Liver (tissue), 9 donors: ENCODE data around the gene MAPKAP1. TPM values are rescaled to one million over a fixed set of nuclear protein-coding genes. Genes with fewer than 3 reads are reported as not detected.
A peak's percentile ranks its signal among the peaks of the same experiment; 100 is the strongest.

Experiments used
- DNase-seq: peaks from one replicate; pipeline ENCODE4 v3.0.0-alpha.2; 2017; ENCODE audit warnings: low spot score
- H3K27ac ChIP-seq, 2 donors: one replicate each; pipeline ENCODE4 v1.7.0; 2013; ENCODE audit warnings: inconsistent platforms in 2 of 2, low read length in 2 of 2, control low read depth in 1 of 2, low read depth in 1 of 2, mild to moderate bottlenecking in 1 of 2
- H3K27me3 ChIP-seq, 4 donors: one replicate each; pipeline versions ENCODE4 v1.6.1 to v1.7.0; 2013; ENCODE audit warnings: low read length in 3 of 4, inconsistent platforms in 1 of 4, mild to moderate bottlenecking in 1 of 4, moderate library complexity in 1 of 4; ENCODE audit not compliant: control insufficient read depth in 4 of 4, insufficient read depth in 4 of 4
- H3K36me3 ChIP-seq, 4 donors: one replicate each; pipeline versions ENCODE4 v1.6.1 to v1.7.0; 2013; ENCODE audit warnings: low read length in 3 of 4, mild to moderate bottlenecking in 3 of 4, low read depth in 1 of 4, moderate library complexity in 1 of 4; ENCODE audit not compliant: control insufficient read depth in 4 of 4, insufficient read depth in 3 of 4
- H3K4me1 ChIP-seq, 4 donors: one replicate each; pipeline versions ENCODE4 v1.6.1 to v1.7.0; 2013; ENCODE audit warnings: low read length in 3 of 4, mild to moderate bottlenecking in 3 of 4, moderate library complexity in 1 of 4; ENCODE audit not compliant: control insufficient read depth in 4 of 4, insufficient read depth in 4 of 4
- H3K4me3 ChIP-seq, 3 donors: one replicate each; pipeline versions ENCODE4 v1.6.1 to v1.7.0; 2013; ENCODE audit warnings: low read length in 3 of 3, control low read depth in 1 of 3, low read depth in 1 of 3, mild to moderate bottlenecking in 1 of 3
- H3K9ac ChIP-seq, 2 donors: one replicate each; pipeline ENCODE4 v1.7.0; 2013; ENCODE audit warnings: low read length in 2 of 2, mild to moderate bottlenecking in 2 of 2, moderate library complexity in 2 of 2, control low read depth in 1 of 2, low read depth in 1 of 2
- H3K9me3 ChIP-seq, 4 donors: one replicate each; pipeline versions ENCODE4 v1.6.1 to v1.7.0; 2013; ENCODE audit warnings: low read length in 3 of 4; ENCODE audit not compliant: control insufficient read depth in 4 of 4
- ATF3 ChIP-seq: IDR thresholded peaks from 2 replicates; pipeline ENCODE4 v1.6.1; 2016; ENCODE audit warnings: antibody characterized with exemption
- CTCF ChIP-seq: fragments of 150-350 bp; IDR thresholded peaks from 2 replicates; pipeline ENCODE4 v1.5.1; 2017; ENCODE audit warnings: improper control_type of control experiment, low read depth, low read length; ENCODE audit not compliant: missing input control
- EGR1 ChIP-seq, 2 donors: IDR thresholded peaks; 2 replicates each; pipeline ENCODE4 v1.6.1; 2016 to 2018; ENCODE audit warnings: antibody characterized with exemption in 2 of 2, low read depth in 2 of 2
- FOXA1 ChIP-seq: IDR thresholded peaks from 2 replicates; pipeline ENCODE4 v1.6.1; 2016; ENCODE audit warnings: antibody characterized with exemption
- FOXA2 ChIP-seq: IDR thresholded peaks from 2 replicates; pipeline ENCODE4 v1.6.1; 2016; ENCODE audit warnings: antibody characterized with exemption
- GABPA ChIP-seq, 2 donors: IDR thresholded peaks in 1 of 2; conservative IDR thresholded peaks in 1 of 2; 2 replicates each; pipeline ENCODE4 v1.6.1; 2016; ENCODE audit warnings: antibody characterized with exemption in 2 of 2, mild to moderate bottlenecking in 1 of 2, moderate library complexity in 1 of 2
- HNF4A ChIP-seq, 2 donors: conservative IDR thresholded peaks; 2 replicates each; pipeline ENCODE4 v1.6.1; 2016; ENCODE audit warnings: antibody characterized with exemption in 2 of 2, mild to moderate bottlenecking in 2 of 2
- JUND ChIP-seq, 2 donors: IDR thresholded peaks; 2 replicates each; pipeline ENCODE4 v1.6.1; 2016; ENCODE audit warnings: antibody characterized with exemption in 2 of 2
- MAX ChIP-seq: IDR thresholded peaks from 2 replicates; pipeline ENCODE4 v1.6.1; 2016; ENCODE audit warnings: antibody characterized with exemption
- NR2F2 ChIP-seq: IDR thresholded peaks from 2 replicates; pipeline ENCODE4 v1.6.1; 2016; ENCODE audit warnings: antibody characterized with exemption
- RAD21 ChIP-seq, 2 donors: IDR thresholded peaks; 2 replicates each; pipeline ENCODE4 v1.6.1; 2016; ENCODE audit warnings: antibody characterized with exemption in 2 of 2, mild to moderate bottlenecking in 2 of 2
- REST ChIP-seq: IDR thresholded peaks from 2 replicates; pipeline ENCODE4 v1.6.1; 2016; ENCODE audit warnings: antibody characterized with exemption, mild to moderate bottlenecking
- RXRA ChIP-seq, 2 donors: IDR thresholded peaks; 2 replicates each; pipeline ENCODE4 v1.6.1; 2017 to 2018; ENCODE audit warnings: antibody characterized with exemption in 2 of 2, mild to moderate bottlenecking in 1 of 2
- SP1 ChIP-seq: IDR thresholded peaks from 2 replicates; pipeline ENCODE4 v1.6.1; 2018; ENCODE audit warnings: antibody characterized with exemption, mild to moderate bottlenecking
- YY1 ChIP-seq: IDR thresholded peaks from 2 replicates; pipeline ENCODE4 v1.6.1; 2016; ENCODE audit warnings: antibody characterized with exemption, mild to moderate bottlenecking
- ZBTB33 ChIP-seq: IDR thresholded peaks from 2 replicates; pipeline ENCODE4 v1.6.1; 2016; ENCODE audit warnings: antibody characterized with exemption
- WGBS: extraction: QIAGEN DNeasy Blood & Tissue Kit; methylation state at CpG from one replicate; pipeline ENCODE4 v1.1.7; 2013; 5-methylcytosine and 5-hydroxymethylcytosine counted together
- polyA plus RNA-seq, 2 donors: library from polyadenylated mRNA; stranded (reverse) in 1 of 2; unstranded in 1 of 2; fragments of 200-250 nt in 1 of 2; fragments of >200 nt in 1 of 2; fragmentation: Nextera tagmentation in 1 of 2; extraction: Ambion mirVana in 1 of 2; gene quantifications; one replicate each; pipeline versions ENCODE4 v1.2.1 to v1.2.3, GENCODE V29; 2013 to 2015
- total RNA-seq, 2 donors: library from RNA; depleted of rRNA; stranded (reverse); fragments of >200 nt; gene quantifications; one replicate each; pipeline ENCODE4 v1.2.3, GENCODE V29; 2014
- donor health status: healthy.
- donor health status: healthy.
- donor health status: healthy.
- donor health status: healthy.
- donor health status: healthy.

MAPKAP1 gene
- total and polyA plus RNA-seq, 4 donors, result 23.6 to 55.9 (median 32.7) TPM

- Histone ChIP-seq H3K27ac (no peak overlapping the region), H3K36me3 (peaks cover 0 to 2% (median under 1%) of the 10 kb centered on the region in 4 donors), H3K27me3 (no peaks in the 10 kb centered on the region), H3K4me3 (no peak overlapping the region), H3K9ac (no peak overlapping the region), H3K4me1 (peaks cover 5 to 28% (median 26%) of the 10 kb centered on the region in 4 donors), H3K9me3 (no peaks in the 10 kb centered on the region)
- TF ChIP-seq YY1 (no peak), JUND (IDR thresholded peaks at IDR 0.05) (no peak), ZBTB33 (no peak), FOXA2 (no peak)
- DNase-seq, result no peak
- 86% methylated on average over 12 of the region's 12 CpGs for WGBS
Observed at GRCh38 chr9:125464591-125465385, 242.2 kb downstream of the MAPKAP1 start.

GRCh38 chr9:125463926-125464325 is 243.1 kb downstream of the MAPKAP1 start:
- TF ChIP-seq EGR1 (IDR thresholded peaks at IDR 0.05; ENCODE audit: low read depth in 2 of 2), result no peak
- TF ChIP-seq NR2F2, result no peak
- TF ChIP-seq RXRA (IDR thresholded peaks at IDR 0.05), result no peak
- no peak for TF ChIP-seq RAD21 (IDR thresholded peaks at IDR 0.05)
- TF ChIP-seq FOXA1, result no peak
- TF ChIP-seq CTCF, result no peak
- no peak for TF ChIP-seq MAX
- TF ChIP-seq GABPA (IDR thresholded peaks at IDR 0.05 in 1 of 2, conservative IDR thresholded peaks at IDR 0.05 in 1 of 2), result no peak
- TF ChIP-seq HNF4A (conservative IDR thresholded peaks at IDR 0.05), result no peak
- TF ChIP-seq FOXA2, result no peak
- no peak for TF ChIP-seq SP1
- Histone ChIP-seq H3K9ac (no peak overlapping the region), H3K27ac (no peak overlapping the region), H3K4me1 (peaks cover 5 to 28% (median 24%) of the 10 kb centered on the region in 4 donors), H3K4me3 (no peak overlapping the region), H3K36me3 (peaks cover 0 to 2% (median under 1%) of the 10 kb centered on the region in 4 donors), H3K27me3 (no peaks in the 10 kb centered on the region), H3K9me3 (no peaks in the 10 kb centered on the region)
- no peak for DNase-seq
- WGBS, result 97% methylated on average over 2 of the region's 2 CpGs

- Histone ChIP-seq H3K27me3 (no peaks in the 10 kb centered on the region), H3K27ac (no peak overlapping the region), H3K9me3 (no peaks in the 10 kb centered on the region), H3K9ac (no peak overlapping the region), H3K36me3 (peaks cover 0 to 2% (median under 1%) of the 10 kb centered on the region in 4 donors), H3K4me3 (no peak overlapping the region), H3K4me1 (peaks cover 5 to 19% (median 16%) of the 10 kb centered on the region in 4 donors)
- TF ChIP-seq RAD21 (IDR thresholded peaks at IDR 0.05) (no peak), ATF3 (peak; percentile 80), FOXA2 (no peak), NR2F2 (peak; percentile 88), EGR1 (IDR thresholded peaks at IDR 0.05; ENCODE audit: low read depth in 2 of 2) (no peak), HNF4A (conservative IDR thresholded peaks at IDR 0.05) (peak; percentile 10 to 16), YY1 (peak; percentile 30), REST (no peak), RXRA (IDR thresholded peaks at IDR 0.05) (peak in 1 of 2 donors; percentile 24), JUND (IDR thresholded peaks at IDR 0.05) (peak in 1 of 2 donors; percentile 98), GABPA (IDR thresholded peaks at IDR 0.05 in 1 of 2, conservative IDR thresholded peaks at IDR 0.05 in 1 of 2) (no peak)
- DNase-seq, result no peak
- WGBS, result 79% methylated on average over 10 of the region's 10 CpGs
Observed at GRCh38 chr9:125462861-125463291, 244.1 kb downstream of the MAPKAP1 start.
